AG04450 (cell line): ENCODE measurements around the gene UCHL5. TPM values are rescaled to one million over a fixed set of nuclear protein-coding genes. Genes with fewer than 3 reads are reported as not detected.
A peak's percentile ranks its signal among the peaks of the same experiment; 100 is the strongest.
"Not testable (repeated sequence)": the region's sequence is repeated elsewhere in the genome, so short reads cannot be mapped to it uniquely, and the experiment has no call there.

Experiments
- CTCF ChIA-PET: fragments of 300-600, 350-600 bp; formaldehyde crosslinking; extraction: SDS; loops from one replicate; lab custom pipeline; 2022; ENCODE audit warnings: antibody characterized with exemption, inconsistent platforms; lab: Charles Lee
- POLR2A ChIA-PET: fragments of 350-600 bp; formaldehyde crosslinking; extraction: SDS; loops from one replicate; lab custom pipeline; 2021; ENCODE audit warnings: antibody characterized with exemption, inconsistent platforms; lab: Yijun Ruan, JAX
- DNase-seq: peaks from one replicate; pipeline ENCODE4 v3.0.0-alpha.2; 2011; ENCODE audit warnings: low read depth, low spot score
- H3K27ac ChIP-seq: one replicate; pipeline ENCODE4 v1.5.1; 2012; ENCODE audit warnings: low read depth, low read length, control low read depth
- H3K27me3 ChIP-seq: one replicate; pipeline ENCODE4 v1.6.0; 2012; ENCODE audit warnings: low read length; ENCODE audit not compliant: control insufficient read depth, insufficient read depth
- H3K4me3 ChIP-seq: 2 replicates; pipeline ENCODE4 v1.5.1; 2011; ENCODE audit warnings: mild to moderate bottlenecking, low read depth, low read length, control low read depth
- H3K9me3 ChIP-seq: 2 replicates; pipeline ENCODE4 v1.5.1; 2012; ENCODE audit warnings: low read length; ENCODE audit not compliant: control insufficient read depth, insufficient read depth
- polyA plus RNA-seq: library from polyadenylated mRNA; depleted of rRNA; stranded (reverse); fragments of >200 nt; gene quantifications from 2 replicates; pipeline ENCODE4 v1.2.3, GENCODE V29; 2011
- TF ChIP-seq, protein P1 (sequence below): IDR thresholded peaks from 2 replicates; pipeline ENCODE4 v1.5.1; 2011; ENCODE audit warnings: low read depth, low read length, control low read depth, inconsistent platforms

Gene UCHL5
- polyA plus RNA-seq, 1 experiment = 28.8 TPM

DNA sequence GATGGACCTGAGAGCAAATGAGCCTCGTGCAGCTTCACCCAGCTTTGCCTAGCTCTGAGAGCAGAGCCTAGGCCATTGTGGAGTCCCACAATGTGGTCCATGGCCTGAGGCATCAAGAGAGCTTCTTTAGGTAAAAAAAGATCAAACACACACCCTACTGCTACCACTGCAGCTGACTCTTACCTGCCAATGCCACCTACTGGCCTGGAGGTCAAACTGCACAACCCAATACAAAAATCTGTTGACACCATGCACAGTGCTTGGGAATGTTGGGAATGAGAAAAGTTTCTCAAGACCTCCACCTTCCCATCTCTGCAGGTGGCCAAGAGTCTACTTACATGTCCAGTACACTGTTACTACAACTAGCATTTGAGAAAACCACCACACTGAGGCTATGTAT is 60.6 kb downstream of the UCHL5 start:
- ChIA-PET CTCF (no interaction called here), POLR2A (no interaction called here)

DNA sequence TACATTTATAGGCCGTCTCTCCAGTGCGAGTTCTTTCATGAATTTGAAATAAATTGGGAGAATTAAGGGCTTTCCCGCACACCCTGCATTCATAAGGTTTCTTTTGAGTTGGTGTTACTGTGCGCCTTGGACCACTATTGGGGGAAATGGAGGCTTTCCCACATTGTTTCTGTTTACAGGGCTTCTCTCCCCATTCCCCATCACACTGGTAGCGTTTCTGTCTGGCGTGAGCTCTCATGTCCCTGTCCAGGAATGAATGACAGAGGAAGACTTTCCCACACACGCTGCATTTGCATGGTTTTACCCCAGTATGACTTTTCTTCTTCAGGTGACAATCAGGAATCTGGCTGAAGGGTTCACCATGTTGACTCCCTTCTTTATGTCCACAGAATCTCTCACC is 65.0 kb downstream of the UCHL5 start:
- TF ChIP-seq, protein P1, sequence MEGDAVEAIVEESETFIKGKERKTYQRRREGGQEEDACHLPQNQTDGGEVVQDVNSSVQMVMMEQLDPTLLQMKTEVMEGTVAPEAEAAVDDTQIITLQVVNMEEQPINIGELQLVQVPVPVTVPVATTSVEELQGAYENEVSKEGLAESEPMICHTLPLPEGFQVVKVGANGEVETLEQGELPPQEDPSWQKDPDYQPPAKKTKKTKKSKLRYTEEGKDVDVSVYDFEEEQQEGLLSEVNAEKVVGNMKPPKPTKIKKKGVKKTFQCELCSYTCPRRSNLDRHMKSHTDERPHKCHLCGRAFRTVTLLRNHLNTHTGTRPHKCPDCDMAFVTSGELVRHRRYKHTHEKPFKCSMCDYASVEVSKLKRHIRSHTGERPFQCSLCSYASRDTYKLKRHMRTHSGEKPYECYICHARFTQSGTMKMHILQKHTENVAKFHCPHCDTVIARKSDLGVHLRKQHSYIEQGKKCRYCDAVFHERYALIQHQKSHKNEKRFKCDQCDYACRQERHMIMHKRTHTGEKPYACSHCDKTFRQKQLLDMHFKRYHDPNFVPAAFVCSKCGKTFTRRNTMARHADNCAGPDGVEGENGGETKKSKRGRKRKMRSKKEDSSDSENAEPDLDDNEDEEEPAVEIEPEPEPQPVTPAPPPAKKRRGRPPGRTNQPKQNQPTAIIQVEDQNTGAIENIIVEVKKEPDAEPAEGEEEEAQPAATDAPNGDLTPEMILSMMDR = no peak
- ChIA-PET POLR2A (no interaction called here), CTCF (interaction anchor here (0.5 kb wide), 1 partner anchor 10 kb away, joined by 3 read pairs; no protein-coding TSS in a partner anchor)
- Histone ChIP-seq H3K4me3 (no peak overlapping the region), H3K27me3 (no peaks in the 10 kb centered on the region), H3K9me3 (peaks cover 12% of the 10 kb centered on the region), H3K27ac (no peak overlapping the region)
- no peak for DNase-seq

More for the DNA sequence above, 60.6 kb downstream of the UCHL5 start:
- TF ChIP-seq, protein P1 = 0 out of 2 replicates have a peak, but pooled peaks have one; percentile 9
- Histone ChIP-seq H3K9me3 (peaks cover 12% of the 10 kb centered on the region), H3K4me3 (no peak overlapping the region), H3K27ac (no peak overlapping the region), H3K27me3 (no peaks in the 10 kb centered on the region)
- DNase-seq = no peak

DNA sequence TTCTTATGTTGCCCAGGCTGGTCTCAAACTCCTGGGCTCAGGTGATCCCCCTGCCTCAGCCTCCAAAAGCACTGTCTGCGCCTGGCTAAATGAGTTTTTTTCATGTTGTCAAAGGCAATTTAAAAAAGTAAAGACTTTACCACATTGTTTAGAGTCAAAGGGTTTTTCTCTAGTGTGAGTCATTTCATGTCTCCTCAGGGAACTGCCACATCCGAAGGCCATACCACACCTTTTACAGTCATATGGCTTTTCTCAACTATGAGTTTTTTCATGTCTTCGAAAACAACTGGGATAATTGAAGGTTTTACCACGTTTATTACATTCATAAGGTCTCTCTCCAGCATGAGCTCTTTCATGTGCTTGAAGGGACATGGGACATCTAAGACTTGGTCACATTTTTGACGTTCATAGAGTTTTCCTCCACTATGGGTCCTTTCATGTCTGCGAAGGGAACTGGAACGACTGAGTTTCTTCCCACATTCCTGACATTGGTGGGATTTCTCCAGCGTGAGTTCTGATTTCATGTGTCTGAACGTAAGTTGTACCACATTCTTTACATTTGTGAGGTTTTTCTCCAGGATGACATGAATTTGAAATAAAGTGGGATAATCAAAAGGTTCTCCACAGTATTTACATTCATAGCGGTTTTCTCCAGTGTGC is 65.6 kb downstream of the UCHL5 start:
- CTCF ChIA-PET = no interaction called here
- no peak for DNase-seq
- H3K27me3 ChIP-seq = no peaks in the 10 kb centered on the region
- no peak overlapping the region for H3K27ac ChIP-seq
- no peak overlapping the region for H3K4me3 ChIP-seq
- POLR2A ChIA-PET = no interaction called here
- H3K9me3 ChIP-seq = peaks cover 11% of the 10 kb centered on the region
- TF ChIP-seq, protein P1 = no peak

DNA sequence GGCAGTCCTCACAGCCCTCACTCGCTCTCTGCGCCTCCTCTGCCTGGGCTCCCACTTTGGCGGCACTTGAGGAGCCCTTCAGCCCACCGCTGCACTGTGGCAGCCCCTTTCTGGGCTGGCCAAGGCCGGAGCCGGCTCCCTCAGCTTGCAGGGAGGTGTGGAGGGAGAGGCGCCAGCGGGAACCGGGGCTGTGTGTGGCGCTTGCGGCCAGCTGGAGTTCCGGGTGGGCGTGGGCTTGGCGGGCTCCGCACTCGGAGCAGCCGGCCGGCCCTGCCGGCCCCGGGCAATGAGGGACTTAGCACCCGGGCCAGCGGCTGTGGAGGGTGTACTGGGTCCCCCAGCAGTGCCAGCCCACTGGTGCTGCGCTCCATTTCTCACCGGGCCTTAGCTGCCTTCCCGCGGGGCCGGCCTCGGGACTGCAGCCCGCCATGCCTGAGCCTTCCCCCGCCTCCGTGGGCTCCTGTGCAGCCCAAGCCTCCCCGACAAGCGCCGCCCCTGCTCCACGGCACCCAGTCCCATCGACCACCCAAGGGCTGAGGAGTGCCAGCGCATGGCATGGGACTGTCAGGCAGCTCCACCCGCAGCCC is 72.3 kb downstream of the UCHL5 start:
- POLR2A ChIA-PET, H3K27ac ChIP-seq, H3K4me3 ChIP-seq, CTCF ChIA-PET, H3K9me3 ChIP-seq, DNase-seq, H3K27me3 ChIP-seq: not testable (repeated sequence)

DNA sequence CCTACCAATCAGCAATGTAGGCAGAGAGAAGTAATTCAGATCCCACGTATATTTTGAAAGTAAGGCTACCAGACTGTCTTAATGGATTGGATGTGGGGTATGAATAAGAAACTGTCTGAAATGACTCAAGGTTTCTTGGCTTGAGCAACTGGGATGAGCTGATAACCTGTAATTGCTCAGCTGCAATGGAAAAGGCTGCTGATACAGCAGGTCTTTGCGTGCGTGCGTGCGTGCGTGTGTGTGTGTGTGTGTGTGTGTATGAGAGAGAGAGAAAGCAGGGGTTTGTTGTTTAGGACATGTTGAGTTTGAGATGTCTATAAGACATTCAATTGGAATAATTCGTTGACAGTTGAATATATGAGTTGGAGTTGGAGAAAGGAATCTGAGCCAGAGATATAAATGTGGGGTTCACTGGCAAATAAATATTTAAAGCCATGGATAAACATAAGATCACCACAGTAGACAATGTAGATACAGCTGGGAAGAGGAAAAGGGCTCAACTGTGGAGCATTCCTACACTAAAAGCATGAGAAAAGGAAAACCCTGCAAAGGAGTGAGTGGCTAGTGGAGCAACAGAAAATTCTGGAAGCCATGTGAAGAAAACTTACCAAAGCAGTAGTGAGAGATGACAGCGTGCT is 72.9 kb downstream of the UCHL5 start:
- CTCF ChIA-PET = no interaction called here
- POLR2A ChIA-PET = no interaction called here
- TF ChIP-seq, protein P1 = no peak
- Histone ChIP-seq H3K4me3 (no peak overlapping the region), H3K27me3 (no peaks in the 10 kb centered on the region), H3K9me3 (peaks cover 3% of the 10 kb centered on the region; the same call in 1 of the 2 replicates), H3K27ac (no peak overlapping the region)
- peak; percentile 37 for DNase-seq
